HG03469 (cell line): Measurements from ENCODE around the gene THAP4.
"Not testable (repeated sequence)": the region's sequence is repeated elsewhere in the genome, so short reads cannot be mapped to it uniquely, and the experiment has no call there.

ENCODE experiments used
- ATAC-seq: cut with Tn5 transposase; IDR thresholded peaks from one replicate; pipeline ENCODE4 v1.9.1; 2021; ENCODE audit warnings: mild to moderate bottlenecking, moderate library complexity, moderate number of reproducible peaks; ENCODE audit not compliant: unreplicated experiment

THAP4 gene

DNA sequence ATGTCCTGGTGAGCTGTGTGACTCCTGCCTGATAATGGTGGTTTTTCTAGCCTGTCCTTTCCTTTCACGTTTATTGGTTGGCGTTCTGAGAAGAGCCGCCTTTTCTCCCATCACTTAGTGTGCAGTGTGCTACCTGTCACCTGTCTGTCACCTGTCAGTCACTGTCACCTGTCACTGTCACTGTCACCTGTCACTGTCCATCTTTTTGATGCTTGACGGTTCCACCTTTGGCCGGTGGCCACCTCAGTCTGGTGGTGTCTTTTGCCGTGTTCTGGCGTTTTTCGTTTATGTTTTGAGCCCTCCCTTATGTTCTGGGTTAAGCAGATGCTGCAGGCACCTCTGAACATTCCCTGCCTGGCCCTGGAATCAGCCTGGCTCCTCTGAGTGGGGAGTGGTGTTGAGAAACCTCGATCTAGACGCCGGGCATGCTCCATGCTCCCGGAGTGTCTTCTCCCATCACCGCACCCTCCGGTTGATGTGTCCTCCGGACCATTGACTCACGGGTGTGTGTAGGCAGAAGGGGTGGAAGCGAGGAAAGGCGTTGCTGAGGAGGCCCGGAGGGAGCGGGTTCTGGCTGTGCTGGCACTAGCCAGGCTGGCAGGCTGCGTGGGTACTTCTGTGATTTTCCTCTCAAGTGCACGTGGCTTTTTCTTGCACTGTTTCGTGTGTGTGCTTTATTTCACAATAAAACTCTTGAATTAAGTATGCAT is 28.9 kb upstream of the THAP4 start:
- ATAC-seq: no peak

DNA sequence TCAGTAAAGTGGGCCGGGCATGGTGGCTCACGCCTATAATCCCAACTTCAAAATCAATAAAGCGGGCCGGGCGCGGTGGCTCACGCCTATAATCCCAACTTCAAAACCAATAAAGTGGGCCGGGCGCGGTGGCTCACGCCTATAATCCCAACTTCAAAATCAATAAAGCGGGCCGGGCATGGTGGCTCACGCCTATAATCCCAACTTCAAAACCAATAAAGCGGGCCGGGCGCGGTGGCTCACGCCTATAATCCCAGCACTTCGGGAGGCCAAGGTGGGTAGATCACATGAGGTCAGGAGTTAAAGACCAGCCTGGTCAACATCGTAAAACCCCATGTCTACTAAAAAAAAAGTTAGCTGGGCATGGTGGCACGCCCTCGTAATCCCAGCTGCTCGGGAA is 25.8 kb upstream of the THAP4 start:
- not testable (repeated sequence) for ATAC-seq

DNA sequence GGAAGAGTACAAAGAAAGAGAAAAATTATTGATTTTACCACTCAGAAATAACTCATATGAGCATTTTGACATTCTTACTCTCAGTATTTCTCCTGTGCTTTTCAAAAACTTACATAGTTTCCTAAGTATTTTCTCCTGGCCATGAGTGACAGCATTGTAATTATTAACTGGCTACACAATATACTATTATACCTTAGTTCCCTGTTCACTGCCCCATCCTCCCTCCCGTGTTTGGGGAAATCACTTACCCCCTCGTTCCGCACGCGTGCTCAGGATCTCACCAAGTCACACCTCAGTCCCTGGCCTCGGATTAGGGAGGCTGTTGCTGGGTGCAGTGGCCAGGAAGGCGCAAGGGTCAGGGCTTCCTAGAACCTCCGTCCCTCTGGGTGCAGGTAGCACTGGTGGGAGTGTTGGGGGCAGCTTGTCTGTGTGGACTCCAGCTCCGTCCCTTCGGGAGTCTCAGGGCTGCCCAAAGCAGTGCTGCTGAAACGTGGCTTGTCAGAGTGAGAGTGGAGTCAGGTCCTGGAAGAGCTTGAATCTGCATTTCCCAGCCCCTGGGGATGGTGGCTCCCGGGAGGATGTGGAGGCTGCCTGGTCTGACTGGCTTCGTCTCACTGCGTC is 23.7 kb upstream of the THAP4 start:
- ATAC-seq: no peak

DNA sequence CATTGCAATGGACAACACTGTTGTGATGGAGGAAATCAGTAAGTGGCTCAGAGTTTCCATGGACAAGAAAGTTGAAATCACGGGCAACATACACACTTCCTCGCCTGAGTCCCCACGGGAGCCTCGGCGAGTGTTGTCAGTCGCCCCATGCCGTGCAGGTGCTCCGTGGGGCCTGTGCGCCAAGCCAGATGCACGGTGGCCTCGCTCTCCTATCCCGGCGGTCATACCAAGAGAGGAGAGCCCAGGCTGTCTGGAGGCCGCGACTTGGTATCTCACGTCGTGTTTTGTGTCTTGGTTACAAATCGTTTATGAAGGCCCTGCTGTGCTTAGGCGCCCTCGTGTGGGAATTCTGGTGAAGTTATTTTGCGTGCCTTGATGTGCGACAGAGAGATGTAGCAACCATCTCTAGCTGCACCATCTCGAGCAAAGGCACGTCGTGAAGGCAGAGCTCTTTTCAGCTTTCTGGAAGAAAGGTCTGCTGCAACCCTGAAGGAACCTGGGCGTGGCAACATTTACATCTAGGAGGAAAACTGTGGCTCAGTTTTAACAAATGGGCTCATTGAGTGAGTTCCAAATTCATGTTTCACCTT is 22.3 kb upstream of the THAP4 start:
- no peak for ATAC-seq

DNA sequence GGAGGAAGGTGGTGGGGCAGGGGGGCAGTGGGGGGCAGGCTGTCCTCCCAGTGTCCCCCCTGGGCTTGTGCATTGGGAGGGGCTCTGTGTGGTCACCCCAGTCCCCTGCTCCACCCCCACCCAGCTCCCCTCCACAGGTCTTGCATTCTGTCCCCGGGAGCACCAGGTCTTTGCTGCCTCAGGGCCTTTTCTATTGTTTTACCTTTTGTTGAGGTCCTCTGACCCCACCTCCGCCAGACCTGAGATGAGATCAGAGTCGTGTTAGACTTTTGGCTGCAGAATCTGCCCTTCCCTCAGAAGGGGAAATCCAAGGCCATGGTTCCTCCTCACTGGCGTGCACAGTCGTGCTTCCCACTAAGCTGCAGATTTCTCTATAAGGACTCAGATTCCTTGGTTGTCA is 21.3 kb upstream of the THAP4 start:
- ATAC-seq: no peak

DNA sequence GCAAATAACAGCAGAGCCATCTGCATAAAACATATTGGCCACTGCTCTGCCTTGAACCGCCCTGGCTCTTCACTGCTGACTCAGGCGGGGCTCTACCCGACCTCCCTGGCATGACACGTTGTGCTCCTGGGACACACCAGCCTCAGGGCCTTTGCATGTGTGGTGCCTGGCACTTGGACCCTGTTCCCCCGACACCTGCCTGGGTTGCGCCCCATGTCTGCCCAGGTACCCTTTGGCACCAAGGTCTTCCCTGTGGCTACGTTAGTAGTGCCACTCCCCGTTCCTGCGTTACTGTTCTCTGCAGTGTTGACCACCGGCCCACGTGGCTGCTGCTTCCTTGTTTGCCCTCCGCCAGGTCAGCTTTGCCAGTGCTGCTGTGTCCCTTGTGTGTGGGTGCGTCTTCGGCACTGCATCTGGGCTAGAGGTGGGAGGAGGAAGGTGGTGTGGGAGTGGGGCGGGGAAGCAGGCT is 20.9 kb upstream of the THAP4 start:
- ATAC-seq: no peak

DNA sequence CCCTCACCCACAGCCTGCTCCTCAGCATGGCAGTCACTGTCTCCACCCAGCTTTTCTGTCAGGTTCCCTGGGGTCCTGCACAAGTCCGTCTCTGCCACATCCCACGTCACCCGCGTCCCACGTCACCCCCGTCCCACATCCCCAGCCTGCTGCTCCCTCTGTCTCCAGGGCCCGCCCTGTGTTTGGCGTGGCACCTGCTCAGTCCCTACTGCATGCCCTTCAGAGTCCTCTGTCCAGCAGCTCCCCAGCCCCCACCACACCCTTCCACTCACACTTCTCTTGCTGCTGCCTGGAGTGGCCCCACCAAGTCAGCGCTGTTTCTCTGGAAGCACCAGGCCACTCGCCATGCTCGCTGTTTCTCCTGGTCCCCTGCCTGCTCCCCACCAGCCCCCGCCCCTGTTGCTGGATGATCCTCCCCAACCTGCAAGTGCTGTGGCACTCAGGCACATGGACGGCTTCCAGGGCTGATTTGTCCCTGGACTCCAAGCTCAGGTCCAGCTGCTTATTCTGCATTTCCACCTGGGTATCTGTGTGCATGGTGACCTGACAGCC is 19.3 kb upstream of the THAP4 start:
- ATAC-seq: no peak

DNA sequence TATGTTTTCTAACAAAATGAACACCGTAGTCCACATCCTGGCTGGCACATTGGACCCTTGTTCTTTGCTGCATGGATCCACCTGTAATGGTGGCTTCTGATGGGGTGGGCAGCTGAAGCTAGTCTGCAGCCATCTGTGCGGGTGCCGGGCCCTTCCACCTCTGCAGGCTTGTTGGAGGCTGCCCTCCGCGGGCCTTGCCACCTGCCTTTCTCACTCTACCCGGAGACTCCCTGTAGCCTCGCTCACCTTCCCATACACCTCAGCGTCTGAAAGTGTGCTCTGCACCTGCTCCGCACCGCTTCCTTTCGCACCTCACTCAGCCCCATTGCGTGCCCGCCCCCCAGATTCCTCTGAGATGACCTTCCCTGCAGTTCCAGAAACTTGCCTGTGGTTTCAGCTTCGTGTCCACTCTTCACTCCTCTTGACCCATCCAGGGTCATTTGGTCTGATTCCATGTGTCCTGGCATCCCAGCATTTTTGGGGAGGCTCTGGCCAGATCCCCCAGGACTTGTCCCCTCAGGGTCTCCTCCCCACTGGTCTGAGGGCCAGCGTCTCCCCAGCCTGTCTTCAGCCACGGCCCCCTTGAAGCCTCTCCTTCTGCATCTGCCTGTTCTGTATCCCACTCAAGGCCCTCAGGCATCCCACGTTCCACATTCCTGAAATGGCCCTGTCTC is 18.7 kb upstream of the THAP4 start:
- ATAC-seq: no peak

DNA sequence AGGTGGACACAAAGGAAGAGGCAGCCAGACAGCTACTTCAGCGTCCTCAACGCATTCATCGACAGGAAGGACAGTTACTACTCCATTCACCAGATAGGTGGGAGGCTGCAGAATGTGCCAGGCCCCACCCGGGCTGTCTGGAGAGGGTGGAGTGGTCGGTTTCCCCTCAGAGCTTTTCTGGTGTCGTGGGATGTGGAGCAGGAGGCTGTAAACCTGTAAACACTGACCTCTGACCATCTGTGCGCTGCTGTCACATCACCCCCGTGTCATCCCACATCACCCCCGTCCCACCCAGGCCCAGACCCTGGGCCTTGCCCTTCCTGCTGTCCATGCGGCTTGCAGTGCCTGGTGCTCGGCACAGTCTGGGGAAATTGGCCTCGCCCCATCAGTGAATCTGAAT is 17.6 kb upstream of the THAP4 start:
- ATAC-seq: no peak

DNA sequence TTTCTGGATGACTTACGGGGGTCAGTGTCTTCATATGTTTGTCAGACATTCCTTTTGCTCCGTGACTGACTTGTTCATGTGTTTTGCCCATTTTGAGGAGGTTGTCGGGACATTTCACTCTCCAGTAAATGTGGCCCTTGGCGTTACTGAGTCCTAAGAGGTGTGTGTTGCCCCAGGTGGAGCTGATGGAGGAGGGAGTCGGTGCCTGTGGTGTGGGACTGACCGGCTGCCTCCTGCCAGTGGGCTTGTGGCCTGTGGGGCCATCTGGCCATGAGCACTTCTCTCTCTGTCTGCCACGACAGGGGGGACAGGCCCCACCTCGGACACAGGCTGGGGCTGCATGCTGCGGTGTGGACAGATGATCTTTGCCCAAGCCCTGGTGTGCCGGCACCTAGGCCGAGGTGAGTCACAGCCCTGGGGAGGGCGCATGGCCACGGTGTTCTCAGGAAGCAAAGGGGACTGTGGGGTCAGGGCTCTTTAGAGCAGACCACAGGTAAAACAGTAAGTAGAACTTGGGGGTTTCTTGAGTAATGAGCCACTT is 16.3 kb upstream of the THAP4 start:
- ATAC-seq: no peak

DNA sequence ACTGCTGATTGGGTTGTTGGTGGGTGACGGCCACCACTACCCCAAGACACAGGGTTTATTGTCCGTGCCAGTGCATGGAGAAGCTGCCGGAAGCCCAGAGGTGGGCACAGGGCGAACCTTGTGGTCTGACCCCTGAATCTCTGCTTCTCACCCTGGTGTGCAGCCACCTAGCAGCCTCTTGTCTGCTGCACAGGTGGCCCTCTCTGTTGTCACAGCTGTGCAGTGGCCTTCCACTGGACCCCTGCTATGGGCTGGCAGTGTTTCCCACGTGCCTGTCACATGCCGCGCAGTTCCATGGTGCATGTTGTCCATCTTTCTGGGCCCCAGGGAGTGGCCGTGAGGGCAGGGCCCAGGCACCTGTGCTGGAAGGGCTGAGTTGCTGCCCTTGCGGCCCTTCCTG is 15.8 kb upstream of the THAP4 start:
- no peak for ATAC-seq

DNA sequence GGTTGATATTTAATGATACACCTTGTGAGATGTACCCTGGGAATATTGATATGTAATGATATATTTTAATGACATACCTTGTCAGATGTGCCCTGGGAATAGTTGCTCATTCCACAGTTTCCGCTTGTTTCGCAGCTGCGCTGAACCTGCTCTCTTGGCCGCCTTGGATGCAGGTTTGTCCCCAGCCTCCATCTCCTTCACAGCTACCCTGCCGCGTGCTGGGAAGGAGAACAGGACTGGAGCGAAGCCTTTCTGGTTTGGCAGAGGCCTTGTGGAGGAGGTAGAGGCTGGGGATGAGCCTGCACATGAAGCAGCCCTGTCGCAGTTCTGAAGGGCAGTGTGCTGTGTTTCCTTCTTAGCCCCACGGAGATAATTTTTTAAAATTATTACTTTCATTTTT is 15.2 kb upstream of the THAP4 start:
- no peak for ATAC-seq

DNA sequence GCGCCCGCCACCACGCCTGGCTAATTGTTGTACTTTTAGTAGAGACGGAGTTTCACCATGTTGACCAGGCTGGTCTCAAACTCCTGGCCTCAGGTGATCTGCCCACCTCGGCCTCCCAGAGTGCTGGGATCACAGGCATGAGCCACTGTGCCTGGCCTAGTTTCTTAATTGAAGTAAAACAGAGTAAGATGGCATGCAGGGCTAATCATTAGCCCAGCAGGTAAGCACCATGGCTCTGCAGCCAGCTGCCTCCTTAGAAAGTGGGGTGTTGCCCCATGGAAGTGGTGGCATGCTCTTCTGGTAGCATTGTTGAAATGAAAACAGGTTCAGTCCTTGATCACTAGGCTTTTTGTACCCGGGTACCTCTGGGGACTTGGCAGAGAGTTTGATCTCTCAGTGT is 13.0 kb upstream of the THAP4 start:
- ATAC-seq: no peak

DNA sequence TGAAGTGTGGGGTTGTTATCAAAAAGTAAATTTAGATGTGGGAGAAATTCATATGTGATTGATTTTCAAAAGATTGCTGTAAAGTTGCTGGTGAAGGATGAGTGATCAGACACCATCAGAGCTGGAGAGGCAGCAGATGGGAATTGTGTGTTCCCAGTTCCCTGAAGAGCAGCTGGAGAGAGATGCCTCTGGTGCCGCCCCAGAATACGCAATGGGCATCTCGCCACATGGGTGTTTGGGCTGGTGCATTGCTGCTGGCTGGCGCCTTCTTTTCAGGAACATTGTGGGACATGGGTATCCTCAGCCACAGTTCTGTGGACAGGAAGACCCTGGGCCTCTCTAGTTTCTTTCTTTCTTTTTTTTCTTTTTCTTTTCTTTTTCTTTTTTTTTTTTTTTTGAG is 12.4 kb upstream of the THAP4 start:
- ATAC-seq: no peak

DNA sequence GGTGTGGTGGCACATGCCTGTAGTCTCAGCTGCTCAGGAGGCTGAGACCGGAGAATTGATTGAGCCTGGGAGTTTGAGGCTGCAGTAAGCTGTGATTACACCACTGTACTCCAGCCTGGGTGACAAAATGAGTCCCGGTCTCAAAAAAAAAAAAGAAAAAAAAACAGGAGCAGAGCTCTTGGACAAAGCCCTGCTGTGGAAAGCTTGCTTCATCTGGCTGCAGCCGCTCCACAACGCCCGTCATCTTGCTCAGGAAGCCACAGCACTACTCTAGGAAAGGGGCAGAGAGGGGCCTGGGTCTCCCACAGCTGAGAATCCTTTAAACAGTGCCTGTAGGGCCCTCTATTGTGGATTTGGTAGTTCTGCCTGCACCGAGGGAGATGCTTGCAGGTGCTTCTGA is 11.5 kb upstream of the THAP4 start:
- ATAC-seq: no peak

DNA sequence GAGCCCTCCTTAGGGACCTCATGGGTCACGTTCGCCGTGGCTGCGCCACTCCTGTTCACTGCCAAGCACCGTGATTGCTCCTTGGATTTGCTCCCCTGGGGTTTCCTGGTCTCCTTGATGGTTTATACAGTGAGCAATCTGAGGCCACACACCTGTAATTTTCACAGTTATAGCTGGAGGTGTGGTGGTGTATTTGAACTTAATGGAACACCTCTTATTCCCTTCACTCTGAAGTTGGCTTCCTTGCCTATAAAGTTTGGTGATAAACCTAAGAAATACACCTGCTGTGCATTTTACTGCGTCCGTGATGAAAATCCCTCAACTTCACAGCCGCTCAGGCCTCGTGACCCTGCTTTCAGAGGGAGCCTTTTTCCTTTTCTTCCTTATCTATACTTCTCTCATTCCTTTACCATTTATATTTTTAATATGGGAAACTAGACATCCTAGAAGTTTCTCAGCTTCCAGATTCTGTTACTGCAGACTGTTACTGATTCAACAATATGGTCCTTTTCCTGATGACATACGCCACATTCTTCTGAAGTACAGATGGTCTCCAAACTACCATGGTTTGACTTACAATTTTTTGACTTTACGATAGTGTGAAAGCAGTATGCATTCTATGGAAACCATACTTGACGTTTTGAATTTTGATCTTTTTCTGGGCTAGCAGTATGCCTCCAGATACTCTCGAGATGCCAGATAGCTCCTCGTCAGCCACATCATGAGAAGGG is 9.1 kb upstream of the THAP4 start:
- no peak for ATAC-seq

DNA sequence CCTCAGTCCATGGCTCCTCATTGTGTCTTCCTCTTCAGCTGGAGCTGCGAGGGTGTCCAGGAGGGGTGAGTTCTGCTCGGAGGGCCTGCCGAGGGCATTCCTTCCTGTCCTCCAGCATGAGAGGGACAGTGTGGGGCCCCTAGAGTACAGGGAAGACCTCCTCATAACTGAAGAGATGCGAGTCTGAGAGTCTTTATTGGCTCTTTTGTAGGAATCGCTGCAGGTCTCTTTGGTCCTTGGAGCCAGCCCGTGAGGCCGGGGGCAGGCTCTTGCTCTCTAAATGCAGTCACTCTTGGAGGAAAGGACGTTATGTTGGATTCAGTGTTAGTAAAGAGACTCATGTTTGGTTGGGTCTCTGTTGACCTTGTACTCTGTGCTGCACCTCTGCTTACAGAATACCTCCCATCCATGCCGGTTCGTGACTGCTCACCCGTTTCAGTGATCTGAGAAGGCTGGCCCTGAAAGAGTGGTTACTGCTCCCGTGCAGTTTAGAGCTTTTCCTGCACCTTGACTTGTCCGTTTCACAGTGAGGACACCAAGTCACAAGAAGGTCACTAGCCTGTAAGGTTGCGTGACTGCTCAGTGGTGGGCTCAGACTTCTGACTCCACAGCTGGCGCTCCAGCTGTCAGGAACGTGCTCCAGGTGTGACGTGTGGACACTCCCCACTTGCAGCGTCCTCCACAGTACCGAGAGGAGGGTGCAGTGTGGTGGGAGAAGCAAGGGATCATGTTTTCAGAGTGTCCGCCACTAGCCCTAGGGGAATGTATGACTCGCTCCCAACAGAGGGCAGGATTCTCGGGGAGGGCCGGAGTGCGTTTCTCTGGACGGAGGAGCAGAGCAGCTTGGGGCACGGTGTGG is 8.3 kb upstream of the THAP4 start:
- ATAC-seq: no peak

DNA sequence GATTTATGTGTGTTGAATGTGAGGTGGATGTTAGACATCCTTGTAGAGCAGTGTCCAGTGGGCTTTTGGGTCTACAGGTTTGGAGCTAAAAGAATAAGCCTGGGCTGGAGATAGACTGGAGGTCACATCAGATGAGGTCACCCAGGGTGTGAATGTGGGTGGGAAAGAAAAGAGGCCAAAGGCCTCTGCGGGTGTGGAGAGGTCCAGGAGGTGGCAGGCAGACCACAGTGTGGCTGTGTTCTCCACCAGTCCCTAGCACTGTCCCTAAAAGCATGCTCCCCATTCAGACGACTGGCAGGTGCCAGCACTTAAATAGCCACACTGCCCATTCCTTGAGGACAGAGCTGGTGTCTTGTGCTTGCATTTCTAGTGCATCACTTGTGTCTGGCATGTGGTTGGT is 4.7 kb upstream of the THAP4 start:
- no peak for ATAC-seq

DNA sequence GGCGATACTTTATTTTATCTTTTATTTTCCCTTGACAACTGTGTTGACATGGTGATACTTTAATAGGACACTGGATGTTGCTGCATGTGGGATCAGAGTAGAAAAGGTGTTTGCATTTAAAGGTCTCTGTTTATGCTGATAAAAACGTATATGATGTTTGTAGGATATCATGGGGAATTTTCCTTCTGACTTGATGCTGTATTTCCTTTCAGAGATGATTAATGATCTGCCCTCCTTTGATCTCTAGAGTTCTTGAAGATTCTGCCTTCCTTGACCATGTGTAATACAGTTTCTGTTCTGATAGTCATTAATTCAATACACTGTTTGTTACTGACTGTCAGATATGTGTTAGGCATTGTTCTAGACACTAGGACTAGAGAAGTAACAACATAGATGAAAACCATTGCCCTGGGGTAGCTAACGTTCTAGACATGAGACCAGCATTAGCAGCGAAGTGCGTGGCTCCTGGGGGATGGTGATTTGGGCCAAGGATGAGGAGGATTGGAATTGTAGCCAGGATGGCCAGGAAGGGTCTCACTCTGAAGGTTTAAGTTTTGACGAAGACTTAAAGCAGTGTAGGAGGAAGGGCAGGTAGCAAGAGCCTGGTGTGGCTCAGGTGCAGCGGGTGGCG is 3.3 kb upstream of the THAP4 start:
- no peak for ATAC-seq
